ENCODE results near the gene MYBL2.

MYBL2 gene

DNA sequence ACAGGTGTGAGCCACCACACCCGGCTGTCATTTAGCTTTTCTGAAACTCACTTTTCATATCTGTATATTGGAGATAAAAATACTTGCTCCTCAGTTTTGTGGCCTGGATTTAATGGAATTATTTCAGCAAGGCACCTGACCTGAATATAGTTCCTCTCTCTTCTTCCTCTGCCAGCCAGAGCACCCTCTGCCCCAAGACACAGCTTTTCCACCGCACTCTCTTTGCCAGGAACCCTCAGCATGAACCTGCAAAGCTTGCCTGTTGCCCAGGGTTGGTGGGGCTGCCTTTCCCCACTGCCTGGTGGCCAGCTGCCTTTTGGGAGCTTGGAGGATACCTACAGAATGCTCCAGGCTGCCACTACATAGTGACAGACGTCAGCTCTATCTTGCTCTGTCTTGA lies 56.8 kb downstream of the MYBL2 start:
- no peak overlapping the region for H3K27ac ChIP-seq
- TF ChIP-seq, protein P1, sequence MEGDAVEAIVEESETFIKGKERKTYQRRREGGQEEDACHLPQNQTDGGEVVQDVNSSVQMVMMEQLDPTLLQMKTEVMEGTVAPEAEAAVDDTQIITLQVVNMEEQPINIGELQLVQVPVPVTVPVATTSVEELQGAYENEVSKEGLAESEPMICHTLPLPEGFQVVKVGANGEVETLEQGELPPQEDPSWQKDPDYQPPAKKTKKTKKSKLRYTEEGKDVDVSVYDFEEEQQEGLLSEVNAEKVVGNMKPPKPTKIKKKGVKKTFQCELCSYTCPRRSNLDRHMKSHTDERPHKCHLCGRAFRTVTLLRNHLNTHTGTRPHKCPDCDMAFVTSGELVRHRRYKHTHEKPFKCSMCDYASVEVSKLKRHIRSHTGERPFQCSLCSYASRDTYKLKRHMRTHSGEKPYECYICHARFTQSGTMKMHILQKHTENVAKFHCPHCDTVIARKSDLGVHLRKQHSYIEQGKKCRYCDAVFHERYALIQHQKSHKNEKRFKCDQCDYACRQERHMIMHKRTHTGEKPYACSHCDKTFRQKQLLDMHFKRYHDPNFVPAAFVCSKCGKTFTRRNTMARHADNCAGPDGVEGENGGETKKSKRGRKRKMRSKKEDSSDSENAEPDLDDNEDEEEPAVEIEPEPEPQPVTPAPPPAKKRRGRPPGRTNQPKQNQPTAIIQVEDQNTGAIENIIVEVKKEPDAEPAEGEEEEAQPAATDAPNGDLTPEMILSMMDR (conservative IDR thresholded peaks at IDR 0.05), result no peak
- no peak for TF ChIP-seq ZFX (IDR thresholded peaks at IDR 0.05)

GRCh38 chr20:43724383-43724782 lies 57.5 kb downstream of the MYBL2 start:
- TF ChIP-seq ZFX (IDR thresholded peaks at IDR 0.05), result no peak
- TF ChIP-seq, protein P1 (conservative IDR thresholded peaks at IDR 0.05), result no peak
- no peak overlapping the region for H3K27ac ChIP-seq

- H3K27ac ChIP-seq, result no peak overlapping the region
Measured at GRCh38 chr20:43725666-43726065, 58.8 kb downstream of the MYBL2 start.

GRCh38 chr20:43726333-43726732 lies 59.4 kb downstream of the MYBL2 start:
- TF ChIP-seq ZFX (IDR thresholded peaks at IDR 0.05), result no peak
- TF ChIP-seq, protein P1 (conservative IDR thresholded peaks at IDR 0.05), result no peak
- H3K27ac ChIP-seq, result no peak overlapping the region

More at GRCh38 chr20:43725666-43726065, 58.8 kb downstream of the MYBL2 start:
- TF ChIP-seq ZFX (IDR thresholded peaks at IDR 0.05), result no peak

- peak within 1 kb of the TSS; percentile 2; the same call in 1 of the 2 replicates for H3K27ac ChIP-seq
Measured at GRCh38 chr20:43726811-43727338, 60.0 kb downstream of the MYBL2 start, which contains the start of gene GTSF1L. TSS of gene GTSF1L (minus strand) at chr20:43727002. CDS start at chr20:43726694, 308 bp downstream.

DNA sequence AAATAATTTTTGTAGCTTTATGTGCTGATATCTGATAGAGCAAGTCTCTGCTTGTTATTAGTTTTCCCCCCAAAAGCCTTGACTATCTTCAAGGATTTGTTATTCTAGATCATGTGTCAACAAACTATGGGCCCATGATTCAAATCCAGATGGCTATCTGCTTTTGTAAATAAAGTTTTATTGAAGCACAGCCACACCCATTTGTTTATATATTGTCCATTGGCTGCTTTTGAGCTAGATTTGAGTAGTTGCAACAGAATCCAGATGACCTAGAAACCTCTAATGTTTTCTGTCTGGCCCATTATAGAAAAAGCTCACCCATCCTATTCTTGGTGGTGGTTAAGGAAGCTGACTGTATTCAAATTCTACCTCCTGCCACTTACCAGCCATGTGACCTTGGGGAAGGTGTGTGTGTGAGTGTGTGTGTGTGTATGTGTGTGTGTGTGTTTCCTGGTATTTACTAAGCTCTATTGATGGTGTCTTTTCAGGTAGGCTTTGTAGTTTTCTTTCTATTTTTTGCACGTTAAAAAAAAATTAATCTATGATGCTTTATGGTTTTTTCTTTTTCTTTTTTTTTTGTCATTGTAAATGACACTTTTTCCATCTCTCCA lies 61.2 kb downstream of the MYBL2 start:
- H3K27ac ChIP-seq, result no peak overlapping the region
- TF ChIP-seq, protein P1 (conservative IDR thresholded peaks at IDR 0.05), result no peak
- TF ChIP-seq ZFX (IDR thresholded peaks at IDR 0.05), result no peak

More at GRCh38 chr20:43726811-43727338, 60.0 kb downstream of the MYBL2 start, which contains the start of gene GTSF1L:
- TF ChIP-seq ZFX (IDR thresholded peaks at IDR 0.05), result no peak
- TF ChIP-seq, protein P1 (conservative IDR thresholded peaks at IDR 0.05), result no peak

GRCh38 chr20:43728686-43729255 lies 61.9 kb downstream of the MYBL2 start:
- TF ChIP-seq, protein P1 (conservative IDR thresholded peaks at IDR 0.05), result no peak
- no peak for TF ChIP-seq ZFX (IDR thresholded peaks at IDR 0.05)
- H3K27ac ChIP-seq, result no peak overlapping the region

All from C4-2B (cell line).